NB4 (cell line): ENCODE results near the gene ALOX12B.
"Not testable (repeated sequence)": the region's sequence is repeated elsewhere in the genome, so short reads cannot be mapped to it uniquely, and the experiment has no call there.

Experiments used
- CTCF ChIP-seq: IDR thresholded peaks from one replicate; pipeline ENCODE4 v1.5.1; 2012; ENCODE audit warnings: low read depth, low read length
- POLR2A ChIP-seq: IDR thresholded peaks from 2 replicates; pipeline ENCODE4 v1.6.1; 2011; ENCODE audit warnings: mild to moderate bottlenecking; ENCODE audit not compliant: insufficient read length; ENCODE audit errors: extremely low read depth

GRCh38 chr17:8106980-8107379 is 19.5 kb upstream of the ALOX12B start:
- not testable (repeated sequence) for TF ChIP-seq CTCF, POLR2A
